Measurements from ENCODE around the gene IL22RA1.

DNA sequence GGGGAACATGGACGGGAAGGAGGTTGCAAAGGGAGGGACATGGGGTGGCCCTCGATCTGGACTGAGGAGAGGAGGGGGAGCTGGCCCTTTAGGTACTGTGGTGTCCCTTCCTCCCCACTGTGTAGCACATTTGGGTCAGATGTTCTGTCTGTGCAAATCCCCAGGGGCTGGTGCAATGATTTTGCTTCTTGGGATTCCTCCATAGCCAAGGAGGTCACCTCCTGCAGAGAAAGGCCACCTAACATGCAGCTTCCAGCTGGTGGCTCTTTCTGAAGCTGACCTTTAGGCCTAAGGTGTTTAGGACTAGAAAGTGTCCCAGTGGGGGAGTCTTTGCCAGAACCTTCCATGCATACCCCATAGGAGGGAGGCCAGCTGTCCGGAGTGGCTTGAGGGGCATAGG, 22.0 kb downstream of the IL22RA1 start:
- TF ChIP-seq TAF1 (IDR thresholded peaks at IDR 0.05; ENCODE audit: low read depth) = no peak
- TF ChIP-seq YY1 (IDR thresholded peaks at IDR 0.05; ENCODE audit: low read depth) = no peak
- TF ChIP-seq CEBPB (IDR thresholded peaks at IDR 0.05) = no peak

Data from Ishikawa (cell line).